Bronchial epithelial cell (primary cell): Measurements from ENCODE around the gene ASCL2. TPM values are rescaled to one million over a fixed set of nuclear protein-coding genes. Genes with fewer than 3 reads are reported as not detected.

Source experiments
- DNase-seq: peaks from one replicate; pipeline ENCODE4 v3.0.0-alpha.2; 2010; ENCODE audit warnings: low read depth
- FAIRE-seq: peaks from 2 replicates; lab custom pipeline; 2011; peaks lifted over from hg19 to GRCh38; lab: Jason Lieb, UNC
- H3K27me3 ChIP-seq: 2 replicates; pipeline ENCODE4 v1.5.1; 2011; ENCODE audit warnings: low read length; ENCODE audit not compliant: control insufficient read depth, insufficient read depth
- H3K36me3 ChIP-seq: 2 replicates; pipeline ENCODE4 v1.5.1; 2011; ENCODE audit warnings: low read length; ENCODE audit not compliant: control insufficient read depth, insufficient read depth
- H3K4me3 ChIP-seq: 2 replicates; pipeline ENCODE4 v1.5.1; 2011; ENCODE audit warnings: mild to moderate bottlenecking, low read depth, low read length, control low read depth
- CTCF ChIP-seq: IDR thresholded peaks from 2 replicates; pipeline ENCODE4 v1.5.1; 2011; ENCODE audit warnings: mild to moderate bottlenecking, moderate library complexity, low read length, control low read depth, inconsistent platforms; ENCODE audit not compliant: insufficient read depth, severe bottlenecking
- total RNA-seq: library from RNA; depleted of rRNA; stranded (reverse); fragments of >200 nt; gene quantifications from 2 replicates; pipeline ENCODE4 v1.2.1, GENCODE V29; 2014

ASCL2 gene
- total RNA-seq, 1 donor from 2014 or later: 0.79 TPM

GRCh38 chr11:2267851-2268728 is 2.3 kb downstream of the ASCL2 start:
- Histone ChIP-seq H3K27me3 (peaks cover 3% of the 10 kb centered on the region), H3K36me3 (no peaks in the 10 kb centered on the region), H3K4me3 (no peak overlapping the region)
- no peak for TF ChIP-seq CTCF
- FAIRE-seq (no peak), DNase-seq (no peak)

- DNase-seq: no peak
- Histone ChIP-seq H3K27me3 (peaks cover 3% of the 10 kb centered on the region), H3K36me3 (no peaks in the 10 kb centered on the region), H3K4me3 (no peak overlapping the region)
- no peak for FAIRE-seq
- TF ChIP-seq CTCF: no peak
Observed at GRCh38 chr11:2267306-2267850, 3.0 kb downstream of the ASCL2 start.

GRCh38 chr11:2266586-2267305 is 3.6 kb downstream of the ASCL2 start:
- no peak overlapping the region for H3K4me3 ChIP-seq
- H3K36me3 ChIP-seq: no peaks in the 10 kb centered on the region
- peaks cover 1% of the 10 kb centered on the region for H3K27me3 ChIP-seq
- TF ChIP-seq CTCF: no peak
- FAIRE-seq: no peak
- DNase-seq: no peak

- TF ChIP-seq CTCF: no peak
- H3K27me3 ChIP-seq: peaks cover 3% of the 10 kb centered on the region
- H3K36me3 ChIP-seq: no peaks in the 10 kb centered on the region
- FAIRE-seq (no peak), DNase-seq (no peak)
- H3K4me3 ChIP-seq: no peak overlapping the region
Observed at GRCh38 chr11:2265854-2266585, 4.4 kb downstream of the ASCL2 start.

GRCh38 chr11:2265396-2265795 is 5.0 kb downstream of the ASCL2 start:
- no peak for FAIRE-seq
- DNase-seq: no peak
- Histone ChIP-seq H3K27me3 (peaks cover 3% of the 10 kb centered on the region), H3K4me3 (no peak overlapping the region), H3K36me3 (no peaks in the 10 kb centered on the region)
- TF ChIP-seq CTCF: no peak
